ENCODE results near the gene EIF4E2.

EIF4E2 gene

DNA sequence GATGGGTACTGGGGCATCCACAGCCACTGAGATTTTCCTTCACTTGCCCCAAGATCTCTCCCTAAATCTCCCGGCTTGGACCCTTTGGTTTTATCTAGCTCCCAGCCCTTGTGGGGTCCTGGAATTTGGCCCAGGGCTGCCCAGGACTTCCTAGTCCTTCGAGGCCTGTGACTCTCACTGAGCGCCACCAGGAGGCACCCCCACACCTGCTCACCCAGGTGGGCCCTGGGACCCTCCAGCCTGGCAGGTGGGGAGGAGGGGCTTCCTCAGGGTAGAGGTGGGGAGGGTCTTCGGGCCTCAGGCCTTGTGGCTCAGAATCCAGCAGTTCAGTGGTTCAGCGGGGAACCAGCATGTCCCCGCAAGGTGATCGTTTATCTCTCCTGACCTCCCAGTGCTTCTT is 42.2 kb upstream of the EIF4E2 start:
- Histone ChIP-seq H3K27me3 (peaks cover 0 to 74% of the 10 kb centered on the region in 2 donors), H3K4me3 (no peak overlapping the region), H3K9me3 (no peaks in the 10 kb centered on the region)

DNA sequence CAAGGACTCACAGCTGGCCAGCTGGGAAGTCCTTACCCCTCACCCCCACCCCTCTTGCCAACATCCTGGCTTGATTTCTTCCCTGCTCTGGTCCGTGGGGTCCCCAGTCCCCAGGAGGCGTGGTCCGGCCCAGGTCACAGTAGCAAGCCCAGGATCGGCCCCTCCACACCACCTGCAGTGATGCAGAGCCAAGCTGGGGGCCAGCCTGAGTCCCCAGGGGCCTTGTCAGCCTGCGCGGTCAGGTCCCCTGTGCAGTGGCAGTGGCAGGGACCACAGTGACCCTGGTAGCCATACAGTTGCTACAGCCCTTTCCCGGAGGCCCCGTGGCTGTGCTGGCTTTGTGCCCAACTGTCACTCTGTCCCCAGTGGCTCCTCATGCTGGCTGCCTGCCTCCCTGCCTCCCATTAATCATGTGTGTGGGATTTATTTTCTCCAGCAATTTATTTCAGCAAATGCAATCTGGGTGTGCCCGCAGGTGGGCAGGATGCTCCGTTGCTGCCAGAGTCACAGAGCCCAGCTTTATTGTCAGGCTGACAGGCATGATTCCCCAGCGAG is 39.1 kb upstream of the EIF4E2 start:
- Histone ChIP-seq H3K4me1 (no peaks in the 10 kb centered on the region), H3K9me3 (no peaks in the 10 kb centered on the region), H3K4me3 (no peak overlapping the region), H3K36me3 (no peaks in the 10 kb centered on the region), H3K27me3 (peaks cover 0 to 47% of the 10 kb centered on the region in 2 donors), H3K27ac (no peak overlapping the region)
- TF ChIP-seq, protein P1, sequence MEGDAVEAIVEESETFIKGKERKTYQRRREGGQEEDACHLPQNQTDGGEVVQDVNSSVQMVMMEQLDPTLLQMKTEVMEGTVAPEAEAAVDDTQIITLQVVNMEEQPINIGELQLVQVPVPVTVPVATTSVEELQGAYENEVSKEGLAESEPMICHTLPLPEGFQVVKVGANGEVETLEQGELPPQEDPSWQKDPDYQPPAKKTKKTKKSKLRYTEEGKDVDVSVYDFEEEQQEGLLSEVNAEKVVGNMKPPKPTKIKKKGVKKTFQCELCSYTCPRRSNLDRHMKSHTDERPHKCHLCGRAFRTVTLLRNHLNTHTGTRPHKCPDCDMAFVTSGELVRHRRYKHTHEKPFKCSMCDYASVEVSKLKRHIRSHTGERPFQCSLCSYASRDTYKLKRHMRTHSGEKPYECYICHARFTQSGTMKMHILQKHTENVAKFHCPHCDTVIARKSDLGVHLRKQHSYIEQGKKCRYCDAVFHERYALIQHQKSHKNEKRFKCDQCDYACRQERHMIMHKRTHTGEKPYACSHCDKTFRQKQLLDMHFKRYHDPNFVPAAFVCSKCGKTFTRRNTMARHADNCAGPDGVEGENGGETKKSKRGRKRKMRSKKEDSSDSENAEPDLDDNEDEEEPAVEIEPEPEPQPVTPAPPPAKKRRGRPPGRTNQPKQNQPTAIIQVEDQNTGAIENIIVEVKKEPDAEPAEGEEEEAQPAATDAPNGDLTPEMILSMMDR (IDR thresholded peaks at IDR 0.05), result no peak
- intact Hi-C loops (cut with DNase I; ENCODE audit: low total_unique reads), result no loop called here
- no peak for DNase-seq

More for the DNA sequence above, 42.2 kb upstream of the EIF4E2 start:
- Histone ChIP-seq H3K36me3 (no peaks in the 10 kb centered on the region), H3K4me1 (peaks cover 0 to 7% (median 7%) of the 10 kb centered on the region in 4 donors), H3K27ac (no peak overlapping the region)
- no peak for DNase-seq
- intact Hi-C loops (cut with DNase I; ENCODE audit: low total_unique reads), result no loop called here
- TF ChIP-seq, protein P1 (IDR thresholded peaks at IDR 0.05), result no peak

DNA sequence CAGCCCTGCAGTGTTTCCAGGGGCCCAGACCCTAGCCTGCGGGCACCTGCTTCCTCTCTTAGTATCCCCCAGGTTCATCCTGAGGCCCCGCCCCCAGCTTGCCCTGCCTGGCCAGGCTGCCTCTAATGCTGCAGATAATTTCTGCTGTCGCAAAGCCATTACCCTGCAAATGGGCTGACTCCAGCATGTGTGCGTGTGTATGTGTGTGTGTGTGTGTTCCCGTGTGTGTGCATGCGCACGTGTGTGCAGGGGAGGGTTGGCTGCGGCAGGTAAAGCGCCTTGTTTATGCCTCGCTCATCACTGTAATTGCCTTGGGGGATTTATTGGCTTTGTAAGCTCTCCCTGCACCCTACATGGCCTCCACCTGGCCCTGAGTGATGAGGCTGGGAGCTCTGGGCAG is 37.9 kb upstream of the EIF4E2 start:
- intact Hi-C loops (cut with DNase I; ENCODE audit: low total_unique reads), result no loop called here
- no peak overlapping the region for H3K27ac ChIP-seq
- no peaks in the 10 kb centered on the region for H3K9me3 ChIP-seq
- H3K4me3 ChIP-seq, result no peak overlapping the region
- peaks cover 0 to 41% of the 10 kb centered on the region in 2 donors for H3K27me3 ChIP-seq
- no peaks in the 10 kb centered on the region for H3K4me1 ChIP-seq
- DNase-seq, result no peak
- no peaks in the 10 kb centered on the region for H3K36me3 ChIP-seq
- TF ChIP-seq, protein P1 (IDR thresholded peaks at IDR 0.05), result no peak

DNA sequence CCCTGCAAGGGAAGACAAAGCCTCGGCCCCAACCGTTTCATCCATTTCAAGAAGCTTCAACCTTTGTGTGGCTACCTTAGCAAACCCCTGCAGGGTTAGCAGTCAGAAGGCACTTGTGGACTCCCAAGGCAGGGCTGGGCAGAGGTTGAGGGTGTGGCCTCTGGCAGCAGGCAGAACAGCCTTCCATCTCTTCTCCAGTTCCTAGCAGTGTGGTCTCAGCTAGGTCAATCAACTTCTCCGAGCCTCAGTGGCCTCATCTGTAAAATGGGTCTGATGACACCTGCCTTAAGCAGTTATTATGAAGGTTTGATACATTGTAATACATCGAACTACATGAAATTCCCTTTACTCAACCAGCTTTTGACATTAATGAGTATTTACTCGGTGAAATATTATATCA is 37.1 kb upstream of the EIF4E2 start:
- Histone ChIP-seq H3K27ac (no peak overlapping the region), H3K9me3 (no peaks in the 10 kb centered on the region), H3K36me3 (no peaks in the 10 kb centered on the region), H3K4me1 (no peaks in the 10 kb centered on the region), H3K27me3 (peaks cover 0 to 37% of the 10 kb centered on the region in 2 donors), H3K4me3 (no peak overlapping the region)
- DNase-seq, result no peak
- TF ChIP-seq, protein P1 (IDR thresholded peaks at IDR 0.05), result no peak
- intact Hi-C loops (cut with DNase I; ENCODE audit: low total_unique reads), result no loop called here

DNA sequence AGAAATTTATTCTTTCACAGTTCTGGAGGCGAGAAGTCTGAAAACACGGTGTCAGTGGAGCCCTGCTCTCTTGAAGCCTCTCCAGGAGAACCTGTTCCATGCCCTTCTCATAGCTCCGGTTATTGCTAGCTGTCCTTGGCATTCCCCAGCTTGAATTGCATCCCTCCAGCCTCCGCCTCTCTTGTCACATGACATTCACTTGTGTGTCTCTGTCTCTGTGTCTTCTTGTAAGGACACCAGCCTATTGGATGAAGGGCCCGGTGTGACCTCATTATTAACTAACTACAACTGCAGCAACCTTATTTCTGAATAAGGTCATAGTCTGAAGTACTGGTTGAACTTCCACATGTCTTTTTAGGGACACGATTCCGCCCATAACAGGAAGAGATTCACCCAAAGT is 34.9 kb upstream of the EIF4E2 start:
- Histone ChIP-seq H3K27ac (no peak overlapping the region), H3K27me3 (peaks cover 0 to 56% of the 10 kb centered on the region in 2 donors), H3K9me3 (no peaks in the 10 kb centered on the region), H3K4me1 (no peaks in the 10 kb centered on the region), H3K36me3 (no peaks in the 10 kb centered on the region), H3K4me3 (no peak overlapping the region)
- intact Hi-C loops (cut with DNase I; ENCODE audit: low total_unique reads), result no loop called here
- TF ChIP-seq, protein P1 (IDR thresholded peaks at IDR 0.05), result no peak
- DNase-seq, result no peak

DNA sequence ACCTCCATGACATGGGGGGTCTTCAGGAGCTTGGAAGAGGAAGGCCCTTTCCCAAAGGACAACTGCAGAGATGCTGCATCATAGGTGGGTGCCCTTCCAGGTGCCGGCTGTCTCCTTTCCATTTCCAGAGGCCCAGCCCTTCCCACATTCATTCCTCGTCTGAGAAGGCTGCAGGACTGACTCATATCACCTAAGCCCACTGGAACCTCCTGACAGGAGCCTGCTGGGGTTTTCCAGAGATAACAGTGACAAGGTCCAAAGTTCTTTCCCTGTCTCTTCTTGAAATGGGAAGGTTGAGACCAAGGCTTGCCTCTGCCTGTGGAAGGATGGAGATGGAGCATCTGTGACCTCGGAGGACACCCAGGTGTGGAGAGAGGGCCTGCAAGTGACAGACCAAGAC is 33.9 kb upstream of the EIF4E2 start:
- Histone ChIP-seq H3K27me3 (peaks cover 0 to 59% of the 10 kb centered on the region in 2 donors), H3K9me3 (no peaks in the 10 kb centered on the region), H3K4me1 (peaks cover 0 to under 1% (median under 1%) of the 10 kb centered on the region in 4 donors), H3K36me3 (no peaks in the 10 kb centered on the region), H3K27ac (no peak overlapping the region), H3K4me3 (no peak overlapping the region)
- intact Hi-C loops (cut with DNase I; ENCODE audit: low total_unique reads), result no loop called here
- TF ChIP-seq, protein P1 (IDR thresholded peaks at IDR 0.05), result no peak
- no peak for DNase-seq

Data from tibial artery (tissue), 4 donors.